GM21576 (cell line): ENCODE data around the gene SBF2.
"Not testable (repeated sequence)": the region's sequence is repeated elsewhere in the genome, so short reads cannot be mapped to it uniquely, and the experiment has no call there.

Experiments used
- ATAC-seq: cut with Tn5 transposase; IDR thresholded peaks from one replicate; pipeline ENCODE4 v1.9.1; 2021; ENCODE audit warnings: mild to moderate bottlenecking, moderate library complexity; ENCODE audit not compliant: unreplicated experiment

SBF2 gene

DNA sequence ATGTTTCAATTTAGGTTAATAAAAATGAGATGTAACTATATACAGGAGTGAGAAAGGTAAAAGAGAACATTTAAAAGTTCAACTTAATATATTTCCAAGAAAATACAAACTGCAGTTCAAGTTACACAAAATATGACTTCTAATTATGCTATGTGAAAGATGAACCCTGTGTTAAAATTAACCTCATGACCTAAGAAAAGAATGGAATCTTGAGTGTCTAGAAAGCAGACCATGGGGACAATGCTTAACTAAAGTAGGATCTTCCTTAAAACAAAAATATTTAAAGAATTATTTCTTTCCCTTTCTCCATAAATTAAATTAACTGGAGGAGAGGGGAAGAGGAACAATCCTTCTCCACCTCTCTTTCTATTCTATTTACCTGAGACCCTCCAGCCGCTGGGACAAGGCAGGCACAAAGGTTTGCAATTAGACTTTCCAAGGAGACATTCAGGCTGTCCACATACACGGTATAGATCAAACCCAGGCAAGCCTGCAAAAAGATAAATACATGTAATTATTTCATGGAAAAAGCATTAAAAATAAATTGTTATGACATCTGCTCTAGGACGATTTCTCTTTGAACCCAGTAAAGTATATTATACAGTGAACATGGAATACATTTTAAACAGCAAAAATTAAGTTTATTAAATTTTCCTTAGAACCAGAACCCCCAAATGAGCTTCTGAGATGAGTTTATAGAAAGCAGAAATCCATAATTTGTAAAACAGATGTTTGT is 264.5 kb downstream of the SBF2 start:
- ATAC-seq: no peak

GRCh38 chr11:10026514-10026913 is 267.5 kb downstream of the SBF2 start:
- ATAC-seq: no peak

DNA sequence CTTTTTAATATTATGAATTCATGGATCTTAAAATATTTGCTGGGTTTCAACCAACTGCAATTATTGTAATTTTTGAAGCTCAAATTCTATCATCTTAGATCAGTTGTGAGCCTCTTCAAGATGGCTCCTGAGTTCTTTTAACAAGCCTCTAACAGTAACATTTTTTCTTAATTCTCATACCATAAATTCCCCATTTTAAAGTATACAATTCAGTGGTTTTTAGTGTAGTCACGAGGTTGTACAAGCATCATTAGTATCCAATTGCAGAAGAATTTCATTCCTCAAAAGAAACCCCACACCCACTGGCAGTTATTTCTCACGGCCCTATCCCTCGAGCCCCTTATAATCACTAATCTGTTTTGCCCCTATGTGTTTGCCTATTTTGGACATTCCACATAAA is 270.8 kb downstream of the SBF2 start:
- ATAC-seq: no peak

DNA sequence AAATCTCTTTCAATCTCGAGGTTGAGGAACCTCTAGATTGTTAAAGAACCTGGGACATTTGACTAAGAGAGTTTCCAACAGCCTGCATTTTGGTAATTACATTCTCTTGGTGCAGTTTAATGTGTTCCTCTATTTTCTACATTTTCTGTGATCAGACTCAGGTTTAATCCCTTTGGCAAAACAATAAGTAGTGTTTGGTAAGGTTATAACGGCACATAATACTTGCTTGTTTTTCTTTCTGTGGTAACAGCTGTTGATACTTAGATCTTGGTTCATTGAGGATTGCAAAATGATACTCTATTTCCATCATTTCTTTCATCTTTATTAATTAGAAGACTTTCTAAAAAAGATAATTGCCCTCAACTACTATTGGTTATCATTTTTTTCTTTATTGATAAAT is 271.3 kb downstream of the SBF2 start:
- no peak for ATAC-seq

GRCh38 chr11:10021563-10021962 is 272.5 kb downstream of the SBF2 start:
- no peak for ATAC-seq

DNA sequence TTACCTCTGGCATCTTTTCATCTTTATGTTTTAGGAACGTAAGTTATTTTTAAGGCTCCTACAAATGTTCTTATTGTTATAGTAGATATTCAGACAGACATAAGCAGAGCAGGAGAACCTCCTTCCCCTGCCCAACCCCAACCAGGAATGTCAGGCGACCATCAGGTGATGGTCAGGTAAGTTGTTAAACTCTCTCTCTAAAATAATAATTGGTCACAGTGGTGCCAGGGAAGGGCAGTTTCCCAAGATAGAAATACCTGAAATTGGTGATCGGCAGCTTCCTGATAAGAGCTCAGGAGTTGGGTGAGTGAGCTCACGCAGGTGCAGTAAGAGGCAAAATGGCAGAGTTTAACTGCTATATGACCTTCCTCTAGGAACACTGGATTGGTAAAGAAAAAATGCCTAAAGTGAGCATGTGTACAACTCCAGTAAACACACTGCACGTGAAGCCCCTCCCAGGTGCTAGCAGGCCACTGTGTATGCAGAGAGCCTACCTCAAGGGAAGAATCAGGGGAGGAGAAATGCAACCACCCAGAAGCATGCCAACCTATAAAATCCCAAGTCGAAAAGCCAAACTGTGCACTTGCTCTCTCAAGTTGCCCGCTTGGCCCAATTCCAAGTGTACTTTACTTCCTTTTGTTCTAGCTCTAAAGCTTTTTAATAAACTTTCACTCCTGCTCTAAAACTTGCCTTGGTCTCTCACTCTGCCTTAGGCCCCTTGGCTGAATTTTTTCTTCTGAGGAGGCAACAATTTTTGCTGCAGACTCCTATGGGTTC is 273.9 kb downstream of the SBF2 start:
- no peak for ATAC-seq

DNA sequence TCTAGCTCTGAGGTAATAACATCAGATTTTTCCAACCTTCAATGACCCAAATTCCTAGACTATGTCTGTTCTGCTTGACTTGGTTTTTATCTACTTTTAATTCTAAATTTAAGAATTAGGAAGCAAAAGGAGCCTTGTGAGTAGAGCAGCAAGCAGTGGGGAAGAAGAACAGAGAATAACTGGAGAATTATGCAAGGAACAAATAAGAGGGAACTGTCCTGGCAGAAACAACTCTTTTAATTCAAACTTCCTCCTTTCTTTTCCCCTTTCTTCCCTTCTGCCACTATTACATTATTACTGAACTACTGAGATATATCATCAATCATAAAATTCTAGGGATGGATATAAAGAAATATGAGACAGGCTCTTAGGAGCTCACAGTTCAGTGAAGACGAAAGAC is 276.1 kb downstream of the SBF2 start:
- no peak for ATAC-seq

GRCh38 chr11:10017050-10017449 is 277.0 kb downstream of the SBF2 start:
- ATAC-seq: no peak

DNA sequence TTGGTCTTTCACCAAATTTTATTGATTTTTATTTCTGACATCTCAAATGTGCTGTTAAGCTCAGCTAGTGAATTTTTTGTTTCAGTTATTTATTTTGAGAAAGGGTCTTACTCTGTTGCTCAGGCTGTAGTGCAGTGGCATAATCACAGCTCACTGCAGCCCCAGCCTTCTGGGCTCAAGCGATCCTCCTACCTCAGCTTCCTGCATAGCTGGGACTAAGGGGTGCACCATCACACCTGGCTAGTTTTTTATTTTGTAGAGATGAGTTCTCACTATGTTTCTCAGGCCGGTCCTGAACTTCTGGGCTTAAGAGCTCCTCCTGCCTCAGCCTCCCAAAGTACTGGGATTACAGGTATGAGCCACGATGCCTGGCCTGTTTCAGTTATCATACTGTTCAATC is 282.0 kb downstream of the SBF2 start:
- no peak for ATAC-seq

DNA sequence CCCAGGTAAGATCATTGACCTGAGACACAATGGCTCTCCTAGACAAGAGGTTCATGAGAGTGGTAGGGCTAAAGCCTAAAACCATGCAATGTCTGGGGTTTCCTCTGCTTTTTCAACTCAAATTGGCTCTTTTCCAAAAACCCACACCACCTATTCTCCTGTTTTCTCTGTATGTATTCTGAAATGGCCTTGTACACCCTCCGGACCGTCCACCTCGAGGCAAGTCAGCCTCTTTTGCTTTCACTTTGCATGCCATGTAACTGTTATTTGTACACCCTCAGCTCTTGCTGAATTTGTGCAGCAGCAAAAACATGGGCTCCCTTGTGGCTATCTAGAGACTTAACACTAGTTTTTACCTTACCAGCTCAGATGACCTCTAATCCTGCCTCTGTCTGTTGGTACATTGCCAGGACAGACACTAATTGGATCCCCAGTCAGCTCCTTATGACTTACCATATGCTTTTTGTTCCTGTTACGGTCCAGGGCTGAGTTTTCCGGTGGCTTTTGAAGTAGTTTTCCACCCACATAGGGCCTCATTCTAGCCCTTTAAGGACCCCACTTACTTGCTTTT is 288.0 kb downstream of the SBF2 start:
- no peak for ATAC-seq

- ATAC-seq: no peak
Observed at GRCh38 chr11:10004526-10005113, 289.4 kb downstream of the SBF2 start.

DNA sequence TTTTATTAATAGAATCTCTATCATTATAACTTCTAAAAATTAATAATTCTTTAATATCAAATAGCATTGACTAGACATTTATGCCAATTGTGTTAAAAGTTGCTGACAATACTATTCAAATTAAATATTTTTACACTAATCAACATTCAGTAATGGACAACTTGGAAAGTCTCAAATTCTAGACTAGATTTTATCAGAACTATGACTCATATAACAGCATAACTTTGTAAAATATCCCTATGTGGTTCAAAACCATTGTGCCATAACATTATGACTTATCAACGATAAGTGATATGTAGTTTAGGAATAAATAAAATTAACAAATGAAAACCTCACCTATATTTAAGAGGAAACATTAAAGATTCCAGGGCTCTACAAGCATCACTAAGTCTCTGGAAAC is 291.8 kb downstream of the SBF2 start:
- ATAC-seq: no peak

GRCh38 chr11:9992306-9992705 is 301.7 kb downstream of the SBF2 start:
- no peak for ATAC-seq

- ATAC-seq: no peak
Observed at GRCh38 chr11:9990221-9990973, 303.6 kb downstream of the SBF2 start.

- ATAC-seq: not testable (repeated sequence)
Observed at GRCh38 chr11:9987303-9987702, 306.7 kb downstream of the SBF2 start.

DNA sequence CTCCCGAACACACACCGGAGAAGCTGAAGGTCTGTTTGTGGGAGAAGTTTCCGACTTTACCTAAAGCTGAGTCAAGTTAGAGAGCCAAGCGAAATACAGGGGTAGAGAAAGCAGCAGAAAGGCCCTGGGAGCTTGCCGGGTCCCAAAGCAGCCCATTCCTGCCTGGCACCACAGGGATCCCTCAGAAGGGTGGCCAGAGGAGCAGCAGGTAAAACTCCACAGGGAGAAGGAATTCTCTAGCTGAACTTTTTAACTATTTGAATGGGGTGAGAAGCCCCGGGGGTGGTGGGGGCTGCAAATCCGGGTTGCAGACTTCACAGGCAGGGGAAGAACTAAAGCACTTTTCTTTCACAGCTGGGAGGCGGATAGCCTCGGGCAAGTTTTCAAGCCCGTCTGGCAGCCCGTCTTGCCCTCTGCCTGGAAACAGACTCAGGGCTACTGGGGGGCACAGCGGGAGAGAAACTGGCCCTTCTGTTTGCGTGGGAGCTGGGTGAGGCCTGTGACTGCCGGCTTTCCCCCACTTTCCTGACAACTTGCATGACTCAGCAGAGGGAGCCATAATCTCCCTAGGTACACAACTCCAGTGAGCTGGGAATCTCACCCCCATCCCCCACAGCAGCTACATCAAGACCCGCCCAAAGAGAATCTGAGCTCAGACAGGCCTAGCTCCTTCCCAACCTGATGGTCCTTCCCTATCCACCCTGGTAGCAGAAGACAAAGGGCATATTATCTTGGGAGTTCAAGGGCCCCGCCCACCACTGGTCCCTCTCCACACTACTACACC is 311.0 kb downstream of the SBF2 start:
- no peak for ATAC-seq

GRCh38 chr11:9982127-9982795 is 311.8 kb downstream of the SBF2 start:
- no peak for ATAC-seq

DNA sequence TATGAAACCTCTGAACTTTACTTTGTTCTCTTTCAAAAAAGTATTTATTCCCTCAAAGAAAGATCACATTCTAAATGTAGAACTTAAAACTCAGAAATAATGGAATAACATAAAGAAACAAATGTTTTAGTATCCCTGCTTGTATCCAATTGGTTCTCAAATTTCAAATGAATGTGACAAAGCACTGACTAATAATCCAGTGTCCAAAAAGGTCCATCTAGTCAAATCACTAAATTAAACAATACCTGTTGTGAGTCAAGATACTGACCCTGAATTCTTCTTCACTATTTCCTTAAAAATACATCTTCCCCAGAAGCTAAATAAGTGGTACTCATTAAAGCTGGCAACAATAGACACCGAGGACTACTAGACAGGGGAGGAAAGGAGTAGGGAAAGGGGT is 313.1 kb downstream of the SBF2 start:
- no peak for ATAC-seq

DNA sequence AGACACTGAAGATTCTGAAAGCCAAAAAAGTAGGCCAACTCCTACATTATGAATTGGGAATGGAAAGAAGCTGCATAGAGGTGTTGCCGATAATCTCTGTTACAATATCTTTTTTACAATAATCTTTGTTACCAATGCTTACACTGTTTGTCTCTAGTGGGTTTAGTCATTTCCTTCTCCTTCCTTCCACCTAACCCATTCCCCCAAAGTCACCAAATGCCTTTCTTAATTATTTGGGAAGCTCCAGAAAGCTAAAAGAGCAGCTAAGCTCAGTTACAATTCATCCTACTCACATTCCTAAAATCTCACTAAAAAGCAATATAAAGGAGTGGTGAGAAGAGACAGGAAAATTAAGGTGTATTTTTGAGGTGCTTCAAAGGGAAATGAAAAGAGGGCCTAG is 316.5 kb downstream of the SBF2 start:
- no peak for ATAC-seq

GRCh38 chr11:9974375-9974774 is 319.6 kb downstream of the SBF2 start:
- ATAC-seq: no peak
